ENCODE data around the gene C16orf96. TPM values are rescaled to one million over a fixed set of nuclear protein-coding genes. Genes with fewer than 3 reads are reported as not detected.

Gene C16orf96
- total RNA-seq, 6 experiments from 2014 or later: 0.06 to 0.24 (median 0.16) TPM; not detected in 1

DNA sequence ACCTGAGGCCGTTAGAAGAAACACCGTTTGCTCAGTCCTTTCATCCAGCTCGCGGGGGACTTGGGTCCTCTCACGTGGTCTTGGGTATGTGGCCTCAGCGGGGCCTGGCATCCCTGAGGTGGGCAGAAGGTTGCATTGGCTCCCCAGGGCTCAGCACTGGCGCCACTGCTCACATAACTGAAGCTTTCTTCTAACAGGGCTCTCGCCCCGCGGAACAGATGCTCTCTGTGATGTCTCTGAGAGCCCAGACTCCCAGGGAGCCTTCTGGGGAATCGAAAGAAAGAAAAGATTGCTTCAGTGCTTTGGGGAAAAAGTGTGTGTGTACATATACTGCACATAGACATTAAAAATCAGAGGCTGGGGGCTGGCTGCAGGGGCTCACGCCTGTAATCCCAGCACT lies 78.6 kb downstream of the C16orf96 start:
- peaks cover 0 to 8% (median 0%) of the 10 kb centered on the region in 4 donors for H3K36me3 ChIP-seq
- H3K27me3 ChIP-seq: no peaks in the 10 kb centered on the region
- no peak overlapping the region for H3K27ac ChIP-seq
- H3K4me3 ChIP-seq: no peak overlapping the region
- no peak for ATAC-seq
- intact Hi-C loops (cut with DNase I): no loop called here
- DNase-seq: no peak
- no peak for TF ChIP-seq POLR2A (IDR thresholded peaks at IDR 0.05)
- TF ChIP-seq, protein P1, sequence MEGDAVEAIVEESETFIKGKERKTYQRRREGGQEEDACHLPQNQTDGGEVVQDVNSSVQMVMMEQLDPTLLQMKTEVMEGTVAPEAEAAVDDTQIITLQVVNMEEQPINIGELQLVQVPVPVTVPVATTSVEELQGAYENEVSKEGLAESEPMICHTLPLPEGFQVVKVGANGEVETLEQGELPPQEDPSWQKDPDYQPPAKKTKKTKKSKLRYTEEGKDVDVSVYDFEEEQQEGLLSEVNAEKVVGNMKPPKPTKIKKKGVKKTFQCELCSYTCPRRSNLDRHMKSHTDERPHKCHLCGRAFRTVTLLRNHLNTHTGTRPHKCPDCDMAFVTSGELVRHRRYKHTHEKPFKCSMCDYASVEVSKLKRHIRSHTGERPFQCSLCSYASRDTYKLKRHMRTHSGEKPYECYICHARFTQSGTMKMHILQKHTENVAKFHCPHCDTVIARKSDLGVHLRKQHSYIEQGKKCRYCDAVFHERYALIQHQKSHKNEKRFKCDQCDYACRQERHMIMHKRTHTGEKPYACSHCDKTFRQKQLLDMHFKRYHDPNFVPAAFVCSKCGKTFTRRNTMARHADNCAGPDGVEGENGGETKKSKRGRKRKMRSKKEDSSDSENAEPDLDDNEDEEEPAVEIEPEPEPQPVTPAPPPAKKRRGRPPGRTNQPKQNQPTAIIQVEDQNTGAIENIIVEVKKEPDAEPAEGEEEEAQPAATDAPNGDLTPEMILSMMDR (IDR thresholded peaks at IDR 0.05): no peak
- H3K9me3 ChIP-seq: no peaks in the 10 kb centered on the region
- 87% methylated on average over 9 of the region's 12 CpGs for WGBS (ENCODE audit: insufficient coverage, low coverage, low lambda C conversion rate, missing lambda C conversion rate)
- H3K4me1 ChIP-seq: peaks cover 0 to 6% (median 0%) of the 10 kb centered on the region in 4 donors

DNA sequence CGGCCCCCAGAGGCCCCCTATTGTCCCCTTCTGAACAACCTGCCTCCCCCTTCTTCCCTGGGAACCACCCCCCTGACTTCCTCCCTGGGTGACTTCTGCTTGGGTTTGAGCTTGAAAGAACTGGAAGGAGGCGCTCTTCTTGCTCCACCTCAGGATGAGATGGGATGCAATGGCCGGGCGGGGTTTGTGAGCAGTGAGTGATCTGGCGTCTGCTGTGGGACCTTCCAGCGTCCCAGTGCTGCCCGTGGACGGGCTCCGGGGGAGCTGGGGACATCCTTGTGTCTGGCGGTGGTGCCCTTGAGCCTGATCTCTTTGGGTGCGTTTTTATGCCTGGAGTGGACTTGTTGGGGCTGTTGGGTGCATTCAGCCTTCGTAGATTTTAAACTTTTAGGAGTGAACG lies 80.1 kb downstream of the C16orf96 start:
- Histone ChIP-seq H3K27me3 (no peaks in the 10 kb centered on the region), H3K9me3 (no peaks in the 10 kb centered on the region), H3K27ac (no peak overlapping the region), H3K4me1 (no peaks in the 10 kb centered on the region), H3K36me3 (peaks cover 0 to 8% (median 0%) of the 10 kb centered on the region in 4 donors), H3K4me3 (no peak overlapping the region)
- intact Hi-C loops (cut with DNase I): no loop called here
- 75% methylated on average over 3 of the region's 13 CpGs for WGBS (ENCODE audit: insufficient coverage, low coverage, low lambda C conversion rate, missing lambda C conversion rate)
- ATAC-seq: no peak
- DNase-seq: no peak
- TF ChIP-seq POLR2A (IDR thresholded peaks at IDR 0.05): no peak
- TF ChIP-seq, protein P1 (IDR thresholded peaks at IDR 0.05): no peak

DNA sequence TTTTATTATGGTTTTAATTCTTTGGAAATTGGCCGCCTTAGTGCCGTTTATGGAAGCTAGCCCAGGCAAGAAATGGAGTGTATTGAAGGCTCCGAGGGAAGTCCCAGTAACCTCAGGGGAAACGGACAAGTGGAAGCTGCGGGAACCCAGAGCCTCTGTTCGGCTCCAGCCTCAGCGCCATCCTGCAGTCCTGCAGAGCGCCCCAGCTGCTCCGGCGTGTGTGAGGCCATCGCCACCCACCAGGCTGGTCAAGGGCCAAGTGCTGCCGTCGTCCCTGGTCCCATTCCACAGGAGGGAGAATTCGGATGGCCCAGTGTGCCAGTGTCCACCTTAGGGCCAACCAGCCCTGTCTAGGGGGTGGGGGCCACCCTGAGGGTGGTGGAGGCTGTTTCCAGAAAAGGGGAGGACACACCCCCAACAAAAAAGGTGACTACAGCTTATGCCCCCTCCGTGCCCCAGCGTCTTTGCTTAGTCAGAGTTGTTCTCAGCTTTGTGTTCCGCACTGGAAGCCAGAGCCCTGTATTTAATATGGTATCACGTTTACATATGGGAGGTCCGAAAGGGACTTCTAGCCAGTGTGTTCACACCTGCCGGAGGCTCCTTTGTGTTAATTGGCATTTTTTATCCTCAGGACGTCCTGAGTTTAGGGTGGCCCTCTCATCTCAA lies 81.5 kb downstream of the C16orf96 start:
- Histone ChIP-seq H3K36me3 (peaks cover 0 to 8% (median 0%) of the 10 kb centered on the region in 4 donors), H3K4me3 (no peak overlapping the region), H3K4me1 (no peaks in the 10 kb centered on the region), H3K9me3 (no peaks in the 10 kb centered on the region), H3K27me3 (no peaks in the 10 kb centered on the region), H3K27ac (no peak overlapping the region)
- 92% methylated on average over 8 of the region's 21 CpGs for WGBS (ENCODE audit: insufficient coverage, low coverage, low lambda C conversion rate, missing lambda C conversion rate)
- DNase-seq (no peak), ATAC-seq (no peak)
- intact Hi-C loops (cut with DNase I): no loop called here
- no peak for TF ChIP-seq POLR2A (IDR thresholded peaks at IDR 0.05)
- TF ChIP-seq, protein P1 (IDR thresholded peaks at IDR 0.05): no peak

DNA sequence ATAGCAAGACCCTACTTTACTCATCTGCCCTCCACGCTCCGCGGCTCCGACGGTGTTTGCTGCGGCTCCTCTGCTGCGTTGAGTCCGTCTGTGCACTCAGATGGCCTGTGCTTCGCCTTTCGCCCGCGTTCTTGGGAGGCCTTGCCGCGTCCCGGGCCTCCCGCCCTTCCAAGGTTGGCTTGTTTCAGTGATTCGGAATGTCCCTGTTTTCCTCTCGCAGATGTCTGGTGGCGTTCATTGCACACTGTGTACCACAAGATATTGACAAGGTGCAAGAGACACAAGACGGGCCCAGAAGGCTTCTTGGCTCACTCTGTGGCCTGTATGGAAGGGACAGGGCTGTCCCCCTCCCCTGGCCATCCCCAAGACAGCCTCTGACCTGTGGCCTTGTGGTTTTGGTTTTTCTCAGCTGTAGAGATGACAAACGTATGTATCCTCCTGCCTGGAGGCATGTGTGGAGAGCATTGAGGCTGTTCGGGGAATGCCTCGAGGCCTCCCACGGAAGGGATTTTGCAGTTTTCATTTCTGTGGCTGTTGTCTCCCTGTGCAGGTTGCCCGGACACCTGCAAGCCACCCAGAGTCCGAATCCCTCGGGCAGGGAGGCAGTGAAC lies 83.9 kb downstream of the C16orf96 start:
- peaks cover 0 to 4% (median 0%) of the 10 kb centered on the region in 4 donors for H3K36me3 ChIP-seq
- intact Hi-C loops (cut with DNase I): no loop called here
- TF ChIP-seq, protein P1 (IDR thresholded peaks at IDR 0.05): no peak
- no peak for TF ChIP-seq POLR2A (IDR thresholded peaks at IDR 0.05)
- 85% methylated on average over 11 of the region's 27 CpGs for WGBS (ENCODE audit: insufficient coverage, low coverage, low lambda C conversion rate, missing lambda C conversion rate)
- no peaks in the 10 kb centered on the region for H3K9me3 ChIP-seq
- H3K27ac ChIP-seq: no peak overlapping the region
- no peak overlapping the region for H3K4me3 ChIP-seq
- no peaks in the 10 kb centered on the region for H3K27me3 ChIP-seq
- no peak for DNase-seq
- H3K4me1 ChIP-seq: no peaks in the 10 kb centered on the region
- no peak for ATAC-seq
